SU-DHL-6 (cell line): Measurements from ENCODE around the gene RABGAP1.

Experiments used
- H2AFZ ChIP-seq: fragments of 200-600 bp; sonication (generic); 2 replicates; pipeline ENCODE4 v1.6.1; 2014; ENCODE audit warnings: low read depth, mild to moderate bottlenecking, moderate library complexity, mixed read lengths, antibody characterized with exemption, low read length; ENCODE audit not compliant: severe bottlenecking
- H3F3A ChIP-seq: fragments of 200-600 bp; shearing (Covaris generic); 2 replicates; pipeline ENCODE4 v1.6.0; 2016; ENCODE audit warnings: antibody characterized with exemption, mild to moderate bottlenecking; ENCODE audit not compliant: insufficient read depth
- H3K27ac ChIP-seq: fragments of 200-600 bp; sonication (generic); 2 replicates; pipeline ENCODE4 v1.5.1; 2016; ENCODE audit warnings: low read depth, mild to moderate bottlenecking, low read length, moderate library complexity, mixed read lengths
- H3K27me3 ChIP-seq: fragments of 200-600 bp; sonication (generic), shearing (Covaris generic); 2 replicates; pipeline ENCODE4 v1.6.0; 2014; ENCODE audit warnings: mild to moderate bottlenecking, low read length
- H3K36me3 ChIP-seq: fragments of 200-600 bp; sonication (generic); 2 replicates; pipeline ENCODE4 v1.6.1; 2014; ENCODE audit warnings: mild to moderate bottlenecking, low read length, mixed read lengths
- H3K4me2 ChIP-seq: fragments of 300-600, 200-600 bp; shearing (Covaris generic), sonication (generic); 2 replicates; pipeline ENCODE4 v1.6.0; 2014; ENCODE audit warnings: low read length, low read depth, mild to moderate bottlenecking; ENCODE audit not compliant: poor library complexity, severe bottlenecking
- H3K4me3 ChIP-seq: fragments of 200-600 bp; sonication (generic); 2 replicates; pipeline ENCODE4 v1.5.1; 2014; ENCODE audit warnings: antibody characterized with exemption, low read length, mild to moderate bottlenecking, mixed read lengths; ENCODE audit not compliant: insufficient read depth, poor library complexity, severe bottlenecking
- H3K79me2 ChIP-seq: fragments of 200-600 bp; sonication (generic); 2 replicates; pipeline ENCODE4 v1.6.1; 2014; ENCODE audit warnings: mild to moderate bottlenecking, low read length, moderate library complexity; ENCODE audit not compliant: insufficient read depth
- H3K9ac ChIP-seq: fragments of 200-600 bp; sonication (generic); 2 replicates; pipeline ENCODE4 v1.7.0; 2014; ENCODE audit warnings: mild to moderate bottlenecking, low read length
- H3K9me2 ChIP-seq: fragments of 200-600 bp; sonication (generic); replicated peaks from 2 replicates; pipeline ENCODE4 v1.6.1; 2014; ENCODE audit warnings: low read length; ENCODE audit not compliant: insufficient read depth
- H3K9me3 ChIP-seq: fragments of 200-600 bp; sonication (generic); 2 replicates; pipeline ENCODE4 v1.6.1; 2014; ENCODE audit warnings: low read length, mixed read lengths; ENCODE audit not compliant: insufficient read depth
- H4K20me1 ChIP-seq: fragments of 200-600 bp; sonication (generic); 2 replicates; pipeline ENCODE4 v1.6.1; 2014; ENCODE audit warnings: low read depth, mild to moderate bottlenecking, antibody characterized with exemption, low read length, moderate library complexity, mixed read lengths
- EZH2phosphoT487 ChIP-seq: fragments of 200-600 bp; sonication (generic), shearing (Covaris generic); conservative IDR thresholded peaks from 2 replicates; pipeline ENCODE4 v1.6.1; 2018; ENCODE audit warnings: mild to moderate bottlenecking, antibody characterized with exemption, low read length, moderate library complexity, mixed read lengths
- TF ChIP-seq, protein P1 (sequence below): fragments of 200-600 bp; sonication (generic); IDR thresholded peaks from one replicate; pipeline ENCODE4 v1.5.1; 2017; ENCODE audit warnings: antibody characterized with exemption, mild to moderate bottlenecking, low read length, moderate library complexity; ENCODE audit not compliant: insufficient read depth, poor library complexity, severe bottlenecking

The RABGAP1 gene

DNA sequence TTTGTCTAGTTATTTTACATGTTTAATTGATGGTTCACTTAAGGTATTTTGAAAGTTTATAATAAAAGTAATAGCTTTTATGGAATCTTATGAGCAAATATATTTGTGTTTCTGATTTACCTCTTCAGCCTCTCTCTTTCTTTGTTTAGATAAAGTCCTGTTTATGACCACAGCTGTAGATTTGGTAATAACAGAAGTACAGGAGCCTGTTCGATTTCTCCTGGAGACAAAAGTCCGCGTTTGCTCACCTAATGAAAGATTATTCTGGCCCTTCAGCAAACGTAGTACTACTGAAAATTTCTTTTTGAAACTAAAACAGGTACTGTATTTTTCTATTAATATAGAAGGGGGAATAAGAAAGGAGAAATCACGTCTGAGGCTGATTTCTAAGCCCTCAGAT is 57.6 kb downstream of the RABGAP1 start:
- Histone ChIP-seq H3K27me3 (no peaks in the 10 kb centered on the region), H3K79me2 (no peaks in the 10 kb centered on the region), H4K20me1 (no peaks in the 10 kb centered on the region), H2AFZ (no peak overlapping the region), H3K4me3 (no peak overlapping the region), H3K4me2 (no peak overlapping the region), H3K9me3 (no peaks in the 10 kb centered on the region), H3K27ac (no peak overlapping the region), H3K9me2 (no peaks in the 10 kb centered on the region), H3K9ac (no peak overlapping the region), H3F3A (0 out of 2 replicates have a peak, but pooled peaks cover 5% of the 10 kb centered on the region), H3K36me3 (peaks cover 40% of the 10 kb centered on the region; the same call in 1 of the 2 replicates)
- TF ChIP-seq EZH2phosphoT487 = no peak
- TF ChIP-seq, protein P1, sequence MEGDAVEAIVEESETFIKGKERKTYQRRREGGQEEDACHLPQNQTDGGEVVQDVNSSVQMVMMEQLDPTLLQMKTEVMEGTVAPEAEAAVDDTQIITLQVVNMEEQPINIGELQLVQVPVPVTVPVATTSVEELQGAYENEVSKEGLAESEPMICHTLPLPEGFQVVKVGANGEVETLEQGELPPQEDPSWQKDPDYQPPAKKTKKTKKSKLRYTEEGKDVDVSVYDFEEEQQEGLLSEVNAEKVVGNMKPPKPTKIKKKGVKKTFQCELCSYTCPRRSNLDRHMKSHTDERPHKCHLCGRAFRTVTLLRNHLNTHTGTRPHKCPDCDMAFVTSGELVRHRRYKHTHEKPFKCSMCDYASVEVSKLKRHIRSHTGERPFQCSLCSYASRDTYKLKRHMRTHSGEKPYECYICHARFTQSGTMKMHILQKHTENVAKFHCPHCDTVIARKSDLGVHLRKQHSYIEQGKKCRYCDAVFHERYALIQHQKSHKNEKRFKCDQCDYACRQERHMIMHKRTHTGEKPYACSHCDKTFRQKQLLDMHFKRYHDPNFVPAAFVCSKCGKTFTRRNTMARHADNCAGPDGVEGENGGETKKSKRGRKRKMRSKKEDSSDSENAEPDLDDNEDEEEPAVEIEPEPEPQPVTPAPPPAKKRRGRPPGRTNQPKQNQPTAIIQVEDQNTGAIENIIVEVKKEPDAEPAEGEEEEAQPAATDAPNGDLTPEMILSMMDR = no peak

DNA sequence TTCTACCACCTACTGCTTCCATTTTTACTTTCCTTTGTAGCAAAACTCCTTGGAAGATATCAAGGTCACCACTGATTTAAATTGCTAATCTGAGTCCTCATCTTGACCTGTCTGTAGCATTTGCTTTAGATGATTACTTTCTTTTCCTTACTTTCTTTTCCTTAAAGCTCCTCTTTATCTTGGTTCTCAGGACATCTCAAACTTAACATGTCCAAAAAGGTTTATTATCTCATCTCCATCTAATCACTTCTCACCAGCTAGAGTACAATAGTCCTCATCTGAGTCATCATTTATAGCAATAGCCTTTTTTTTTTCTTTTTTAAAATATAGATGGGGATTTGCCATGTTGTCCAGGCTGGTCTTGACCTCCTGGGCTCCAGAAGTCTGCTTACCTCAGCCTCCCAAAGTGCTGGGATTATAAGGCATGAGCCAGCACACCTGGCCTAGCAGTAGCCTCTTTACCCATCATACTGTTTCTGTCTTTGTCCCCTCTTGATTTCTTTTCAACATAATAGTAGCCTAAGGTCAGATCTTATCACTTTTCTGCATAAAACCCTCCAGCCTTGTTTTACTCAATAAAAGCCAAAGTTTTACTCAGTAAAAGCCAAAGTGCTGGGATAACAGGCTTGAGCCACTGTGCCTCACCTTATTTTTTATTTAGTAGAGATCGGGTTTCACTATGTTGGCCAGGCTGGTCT is 59.7 kb downstream of the RABGAP1 start:
- H3K36me3 ChIP-seq = peaks cover 49% of the 10 kb centered on the region; the same call in 1 of the 2 replicates

DNA sequence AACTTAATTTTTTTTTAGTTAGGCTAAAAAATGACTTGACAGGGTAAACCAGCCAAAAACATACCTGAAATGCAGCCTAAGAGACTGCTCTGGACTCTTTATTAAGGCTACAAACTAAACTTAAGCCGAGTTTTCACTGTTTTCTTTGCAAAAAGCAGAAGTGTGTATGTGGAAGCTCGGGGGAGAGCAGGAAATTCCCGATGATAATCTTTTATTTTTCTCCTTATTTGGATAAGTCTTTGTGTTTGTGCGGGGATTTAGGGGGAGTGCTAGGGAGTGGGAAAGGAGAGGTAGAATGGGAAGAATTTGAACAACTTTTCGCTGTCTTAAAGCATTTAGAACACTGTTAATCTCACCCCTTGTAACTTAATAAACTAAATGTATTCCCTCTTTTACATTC is 61.9 kb downstream of the RABGAP1 start:
- 0 out of 2 replicates have a peak, but pooled peaks cover 5% of the 10 kb centered on the region for H3F3A ChIP-seq
- no peak for TF ChIP-seq EZH2phosphoT487
- TF ChIP-seq, protein P1 = no peak
- H3K9me2 ChIP-seq = no peaks in the 10 kb centered on the region
- no peaks in the 10 kb centered on the region for H3K27me3 ChIP-seq
- H3K79me2 ChIP-seq = no peaks in the 10 kb centered on the region
- no peaks in the 10 kb centered on the region for H4K20me1 ChIP-seq
- H2AFZ ChIP-seq = no peak overlapping the region
- no peak overlapping the region for H3K4me2 ChIP-seq
- H3K4me3 ChIP-seq = no peak overlapping the region
- H3K9me3 ChIP-seq = no peaks in the 10 kb centered on the region
- H3K9ac ChIP-seq = no peak overlapping the region
- H3K36me3 ChIP-seq = peaks cover 31% of the 10 kb centered on the region; the same call in 1 of the 2 replicates
- H3K27ac ChIP-seq = no peak overlapping the region

More for the DNA sequence above, 59.7 kb downstream of the RABGAP1 start:
- Histone ChIP-seq H3K9me3 (no peaks in the 10 kb centered on the region), H3K4me3 (no peak overlapping the region), H3K9me2 (no peaks in the 10 kb centered on the region), H4K20me1 (no peaks in the 10 kb centered on the region), H3K79me2 (no peaks in the 10 kb centered on the region), H3F3A (0 out of 2 replicates have a peak, but pooled peaks cover 5% of the 10 kb centered on the region), H3K4me2 (no peak overlapping the region), H3K9ac (no peak overlapping the region), H2AFZ (no peak overlapping the region), H3K27me3 (no peaks in the 10 kb centered on the region), H3K27ac (no peak overlapping the region)
- TF ChIP-seq EZH2phosphoT487 = no peak
- TF ChIP-seq, protein P1 = no peak
